Ovary (tissue), 9 donors: ENCODE measurements around the gene COG2. TPM values are rescaled to one million over a fixed set of nuclear protein-coding genes. Genes with fewer than 3 reads are reported as not detected.

Source experiments
- DNase-seq, 5 donors: peaks; one replicate each; pipeline ENCODE4 v3.0.0-alpha.2; 2019 to 2020
- H3K27ac ChIP-seq, 2 donors: fragments of 200-600 bp; one replicate each; pipeline versions ENCODE4 v1.5.1 to v1.8.0; 2019 to 2022
- H3K27me3 ChIP-seq: fragments of 200-600 bp; one replicate; pipeline ENCODE4 v1.8.0; 2022
- H3K36me3 ChIP-seq: fragments of 200-600 bp; sonication (generic); one replicate; pipeline ENCODE4 v1.5.1; 2019
- H3K4me1 ChIP-seq: one replicate; pipeline ENCODE4 v1.8.1; 2013; ENCODE audit warnings: mild to moderate bottlenecking, moderate library complexity; ENCODE audit not compliant: insufficient read depth
- H3K4me3 ChIP-seq: fragments of 200-600 bp; sonication (generic); one replicate; pipeline ENCODE4 v1.5.1; 2017
- H3K9me3 ChIP-seq, 2 donors: fragments of 200-600 bp in 1 of 2; sonication (generic) in 1 of 2; one replicate each; pipeline versions ENCODE4 v1.5.1 to v1.8.1; 2013 to 2019; ENCODE audit warnings: mild to moderate bottlenecking in 1 of 2, moderate library complexity in 1 of 2
- CTCF ChIP-seq, 3 donors: fragments of 450-650 bp in 2 of 3; fragments of 200-600 bp in 1 of 3; IDR thresholded peaks; one replicate each; pipeline versions ENCODE4 v1.5.1 to v1.8.0; 2016 to 2022; ENCODE audit warnings: antibody characterized with exemption in 3 of 3, mild to moderate bottlenecking in 1 of 3
- EP300 ChIP-seq: sonication (generic); formaldehyde crosslinking; IDR thresholded peaks from one replicate; pipeline ENCODE4 v1.6.1; 2017; ENCODE audit warnings: antibody characterized with exemption
- POLR2A ChIP-seq: fragments of 450-650 bp; IDR thresholded peaks from one replicate; pipeline ENCODE4 v1.6.1; 2017; ENCODE audit warnings: antibody characterized with exemption, mild to moderate bottlenecking, moderate library complexity
- WGBS, 3 donors: extraction: QIAGEN DNeasy Blood & Tissue Kit in 1 of 3; methylation state at CpG; one replicate each; pipeline versions ENCODE4 v1.1.5 to v1.1.7; 2013 to 2017; 5-methylcytosine and 5-hydroxymethylcytosine counted together
- intact Hi-C, 4 donors: fragments of 100-400 bp; cut with DNase I; formaldehyde crosslinking; loops; one replicate each; pipeline versions ENCODE4 v1.11.0 to v1.15.1; 2022 to 2023
- polyA plus RNA-seq, 2 donors: library from polyadenylated mRNA; stranded (reverse); fragments of 200-250 nt in 1 of 2; fragments of 350-450 nt in 1 of 2; fragmentation: Illumina TruSeq in 1 of 2; extraction: RNeasy Lipid Tissue Mini Kit (QIAGEN cat#74804) in 1 of 2; gene quantifications; one replicate each; pipeline ENCODE4 v1.2.3, GENCODE V29; 2013 to 2014
- total RNA-seq, 7 donors: library from RNA; depleted of rRNA in 2 of 7; stranded (reverse); fragments of >200 nt in 2 of 7; fragmentation: NEBNext Ultra II Directional in 3 of 7; extraction: Animal tissue kit (Norgen Biotek cat#: 25700) in 3 of 7; gene quantifications; one replicate each; pipeline versions ENCODE4 v1.1.0 to v1.2.4, GENCODE V29; 2016 to 2023
- donor health status: DM: no; HTN: no; CAD: no; lungs with moderate emphysema.
- donor health status: DM: no; HTN: no; CAD: no.
- donor health status: Bipolar disorder and iron deficiency.
- donor health status: DM: yes; HTN: yes; CAD: no.
- donor health status: DM: no; HTN: no; CAD: no.
- donor health status: DM: yes; HTN: yes; CAD: no.

Gene COG2
- total and polyA plus RNA-seq, 9 donors, result 9.1 to 29.5 (median 21.5) TPM

DNA sequence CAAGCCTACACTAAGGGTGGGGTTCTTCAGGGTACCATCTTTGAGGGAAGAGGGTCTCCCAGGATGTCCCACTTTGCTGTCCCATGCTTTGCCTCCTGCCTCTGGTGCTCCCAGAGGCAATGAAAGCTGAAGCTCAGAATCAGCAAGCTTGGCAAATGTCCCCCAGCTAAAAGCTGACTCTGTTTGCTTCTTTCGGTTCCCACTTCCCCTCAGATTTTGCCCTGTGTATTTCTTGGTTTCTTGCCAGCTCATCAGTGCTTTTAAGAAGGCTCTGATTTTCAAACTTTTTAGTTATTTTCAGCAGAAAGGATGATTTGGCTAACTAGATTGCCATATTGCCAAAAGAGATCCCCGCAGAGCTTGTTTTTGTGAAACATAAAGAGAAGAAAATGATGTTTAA lies 33.1 kb upstream of the COG2 start:
- DNase-seq, result no peak
- intact Hi-C loops, result no loop called here

GRCh38 chr1:230610589-230610988 lies 31.7 kb upstream of the COG2 start:
- no peaks in the 10 kb centered on the region for H3K4me1 ChIP-seq
- intact Hi-C loops, result no loop called here
- DNase-seq, result no peak
- TF ChIP-seq POLR2A (no peak), CTCF (IDR thresholded peaks at IDR 0.05) (no peak), EP300 (no peak)
- no peaks in the 10 kb centered on the region for H3K36me3 ChIP-seq
- no peaks in the 10 kb centered on the region for H3K27me3 ChIP-seq
- no peaks in the 10 kb centered on the region for H3K9me3 ChIP-seq
- 47 to 54% (median 50%) methylated on average over 1 of the region's 1 CpG for whole genome bisulfite sequencing, 3 donors
- no peak overlapping the region for H3K27ac ChIP-seq
- no peak overlapping the region for H3K4me3 ChIP-seq

More for the DNA sequence above, 33.1 kb upstream of the COG2 start:
- WGBS, 3 donors, result 63 to 75% (median 65%) methylated on average over 2 of the region's 2 CpGs
- Histone ChIP-seq H3K27ac (no peak overlapping the region), H3K4me1 (no peaks in the 10 kb centered on the region), H3K27me3 (no peaks in the 10 kb centered on the region), H3K9me3 (no peaks in the 10 kb centered on the region), H3K36me3 (no peaks in the 10 kb centered on the region), H3K4me3 (no peak overlapping the region)
- no peak for TF ChIP-seq POLR2A
- no peak for TF ChIP-seq CTCF (IDR thresholded peaks at IDR 0.05)
- TF ChIP-seq EP300, result no peak

DNA sequence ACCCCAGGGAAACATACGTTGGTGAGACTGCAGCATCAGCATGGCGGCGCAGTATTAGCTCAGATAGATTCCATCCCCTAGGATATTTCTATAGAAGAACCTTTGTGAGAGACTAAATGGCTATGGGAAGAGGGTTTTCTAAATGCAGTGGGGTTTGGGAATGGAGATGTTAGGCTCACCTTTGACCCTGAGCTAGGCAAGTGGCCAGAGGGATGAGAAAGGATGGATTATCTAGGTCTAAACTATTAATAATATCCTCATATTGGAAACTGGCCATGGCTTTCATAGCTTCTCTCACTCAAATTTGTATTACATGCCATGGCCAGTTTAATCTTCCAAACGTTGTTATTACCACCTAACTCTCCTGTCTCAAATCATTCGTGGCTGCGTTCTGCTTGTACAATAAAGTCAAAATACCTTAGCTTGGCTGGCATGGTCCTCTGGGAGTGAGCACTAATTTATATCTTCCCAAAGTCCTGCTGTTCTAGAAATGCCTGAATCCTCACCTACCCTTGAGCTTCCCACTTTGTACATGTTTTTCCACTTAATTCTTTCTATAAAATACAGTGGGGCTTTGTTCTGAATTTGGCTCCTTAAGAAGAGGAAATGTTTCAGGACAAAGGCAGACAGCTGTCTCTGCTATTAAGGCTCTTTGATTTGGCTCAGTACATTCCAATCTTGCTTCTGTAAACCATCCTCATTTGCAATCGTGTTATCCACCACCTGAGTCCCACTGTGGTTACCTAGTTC lies 31.0 kb upstream of the COG2 start:
- intact Hi-C loops, result no loop called here
- DNase-seq, result no peak
- H3K27me3 ChIP-seq, result no peaks in the 10 kb centered on the region
- H3K4me3 ChIP-seq, result no peak overlapping the region
- no peak overlapping the region for H3K27ac ChIP-seq
- H3K4me1 ChIP-seq, result no peaks in the 10 kb centered on the region
- 39 to 47% (median 43%) methylated on average over 7 of the region's 7 CpGs for WGBS, 3 donors
- TF ChIP-seq CTCF (IDR thresholded peaks at IDR 0.05) (no peak), EP300 (no peak), POLR2A (no peak)
- no peaks in the 10 kb centered on the region for H3K9me3 ChIP-seq
- H3K36me3 ChIP-seq, result no peaks in the 10 kb centered on the region

DNA sequence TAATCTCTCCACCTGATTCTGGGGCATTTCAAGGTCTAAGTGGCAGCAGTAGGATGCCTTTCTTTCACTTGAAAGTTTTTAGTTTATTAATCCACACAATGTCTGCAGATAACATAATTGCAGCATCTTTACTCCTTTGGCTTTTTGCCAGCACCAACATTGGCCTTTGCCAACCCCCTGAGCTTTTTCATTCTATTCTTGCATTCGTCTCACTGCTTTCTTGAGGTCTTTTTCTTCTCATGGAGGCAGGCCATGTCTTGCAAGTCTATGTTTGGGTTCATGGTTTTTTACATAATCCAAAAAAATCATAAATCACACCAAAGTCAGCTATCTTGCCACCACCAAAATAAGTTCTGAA lies 30.4 kb upstream of the COG2 start:
- intact Hi-C loops, result no loop called here
- no peaks in the 10 kb centered on the region for H3K27me3 ChIP-seq
- no peak overlapping the region for H3K27ac ChIP-seq
- H3K9me3 ChIP-seq, result no peaks in the 10 kb centered on the region
- no peak for DNase-seq
- H3K36me3 ChIP-seq, result no peaks in the 10 kb centered on the region
- no peaks in the 10 kb centered on the region for H3K4me1 ChIP-seq
- no peak overlapping the region for H3K4me3 ChIP-seq
- no peak for TF ChIP-seq EP300
- WGBS, 3 donors, result 8 to 27% (median 18%) methylated on average over 1 of the region's 1 CpG

- Histone ChIP-seq H3K27ac (no peak overlapping the region), H3K4me3 (no peak overlapping the region), H3K9me3 (no peaks in the 10 kb centered on the region), H3K36me3 (no peaks in the 10 kb centered on the region), H3K4me1 (no peaks in the 10 kb centered on the region), H3K27me3 (no peaks in the 10 kb centered on the region)
- intact Hi-C loops, result no loop called here
- DNase-seq, result no peak
- WGBS, 3 donors, result 68 to 76% (median 75%) methylated on average over 1 of the region's 1 CpG
- TF ChIP-seq POLR2A (no peak), CTCF (IDR thresholded peaks at IDR 0.05) (no peak), EP300 (no peak)
Observed at GRCh38 chr1:230612651-230613050, 29.6 kb upstream of the COG2 start.
